Ectodermal cell (in vitro differentiated cells): ENCODE results near the gene AKAP5.

Experiments
- H3K27ac ChIP-seq: 2 replicates; pipeline ENCODE4 v1.7.0; 2013; ENCODE audit warnings: mild to moderate bottlenecking, low read depth, low read length; ENCODE audit not compliant: insufficient read depth, poor library complexity, severe bottlenecking
- H3K27me3 ChIP-seq: 2 replicates; pipeline ENCODE4 v1.7.0; 2013; ENCODE audit warnings: mild to moderate bottlenecking, low read length; ENCODE audit not compliant: insufficient read depth, control insufficient read depth, poor library complexity, severe bottlenecking
- H3K36me3 ChIP-seq: one replicate; pipeline ENCODE4 v1.7.0; 2013; ENCODE audit warnings: low read length; ENCODE audit not compliant: control insufficient read depth, insufficient read depth
- H3K4me1 ChIP-seq: one replicate; pipeline ENCODE4 v1.7.0; 2013; ENCODE audit warnings: low read length; ENCODE audit not compliant: control insufficient read depth, insufficient read depth
- H3K4me3 ChIP-seq: 2 replicates; pipeline ENCODE4 v1.7.0; 2013; ENCODE audit warnings: low read depth, low read length, control low read depth; ENCODE audit not compliant: insufficient read depth
- H3K9me3 ChIP-seq: 2 replicates; pipeline ENCODE4 v1.7.0; 2013; ENCODE audit warnings: mild to moderate bottlenecking, low read length, moderate library complexity; ENCODE audit not compliant: control insufficient read depth
- WGBS, 2 experiments: methylation state at CpG; one replicate each; pipeline ENCODE4 v1.1.7; 2013; ENCODE audit warnings: missing lambda C conversion rate in 2 of 2; 5-methylcytosine and 5-hydroxymethylcytosine counted together

AKAP5 gene

DNA sequence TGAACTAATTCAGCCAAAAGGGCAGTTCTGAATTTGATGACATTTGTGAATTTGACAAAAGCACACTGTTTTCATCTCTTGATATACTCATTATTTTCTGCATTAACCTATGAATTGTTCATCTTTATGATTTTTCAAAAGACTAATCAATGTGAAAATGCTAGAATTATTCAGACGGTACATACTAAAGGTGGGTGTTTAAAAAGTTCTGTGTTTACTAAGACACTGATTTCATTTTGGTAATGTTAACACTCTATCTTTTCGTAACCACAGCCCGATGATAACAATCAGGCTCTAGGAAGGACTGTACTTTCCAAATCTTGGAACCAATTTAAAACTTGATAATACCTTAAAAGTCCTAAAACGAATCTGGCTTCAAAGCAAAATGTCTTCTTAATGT lies 9.4 kb downstream of the AKAP5 start:
- whole genome bisulfite sequencing, 2 experiments, result 96% methylated on average over 3 to 4 of the region's 4 CpGs
- no peak overlapping the region for H3K4me3 ChIP-seq
- H3K27ac ChIP-seq, result no peak overlapping the region
- no peaks in the 10 kb centered on the region for H3K27me3 ChIP-seq
- no peaks in the 10 kb centered on the region for H3K9me3 ChIP-seq
- no peaks in the 10 kb centered on the region for H3K36me3 ChIP-seq
- no peaks in the 10 kb centered on the region for H3K4me1 ChIP-seq

DNA sequence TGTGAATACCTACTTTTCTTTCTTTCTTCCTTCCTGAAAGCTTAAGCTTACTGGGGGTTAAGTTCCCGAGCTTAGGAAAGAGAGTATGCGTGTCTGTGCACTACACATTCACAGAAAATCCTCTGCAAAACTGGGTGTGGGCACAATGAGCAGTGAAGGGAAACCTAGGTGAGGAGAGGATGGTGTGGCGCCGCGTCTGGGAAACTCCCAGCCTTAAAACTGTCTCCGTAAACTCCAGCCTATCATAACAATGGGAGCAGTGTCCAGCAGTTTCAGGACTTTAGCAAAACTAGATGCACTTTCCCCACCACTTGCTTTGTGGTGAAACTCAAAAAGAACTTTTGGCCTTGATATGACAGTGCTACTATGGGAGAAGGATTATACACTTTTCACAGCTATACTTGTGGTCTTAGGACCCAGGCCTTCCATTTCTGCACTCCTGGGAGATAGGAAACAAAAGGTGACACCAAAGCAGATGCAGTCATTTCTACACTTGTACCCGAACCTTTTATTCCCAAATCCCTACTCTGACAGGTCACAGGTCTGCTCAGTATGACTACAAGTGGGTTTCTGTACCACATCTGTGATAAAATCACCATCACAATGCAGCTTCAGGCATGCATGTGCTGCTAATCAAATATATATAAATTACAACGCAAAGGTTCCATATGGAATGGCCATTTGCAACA lies 10.4 kb downstream of the AKAP5 start:
- Histone ChIP-seq H3K9me3 (no peaks in the 10 kb centered on the region), H3K27ac (no peak overlapping the region), H3K4me1 (no peaks in the 10 kb centered on the region), H3K27me3 (no peaks in the 10 kb centered on the region), H3K36me3 (no peaks in the 10 kb centered on the region), H3K4me3 (no peak overlapping the region)
- 86 to 89% methylated on average over 8 of the region's 8 CpGs for WGBS, 2 experiments

GRCh38 chr14:64476438-64476837 lies 11.1 kb downstream of the AKAP5 start:
- H3K4me1 ChIP-seq, result no peaks in the 10 kb centered on the region
- no peaks in the 10 kb centered on the region for H3K36me3 ChIP-seq
- H3K9me3 ChIP-seq, result no peaks in the 10 kb centered on the region
- 92 to 93% methylated on average over 8 of the region's 8 CpGs for WGBS, 2 experiments
- no peaks in the 10 kb centered on the region for H3K27me3 ChIP-seq
- H3K4me3 ChIP-seq, result no peak overlapping the region
- no peak overlapping the region for H3K27ac ChIP-seq

DNA sequence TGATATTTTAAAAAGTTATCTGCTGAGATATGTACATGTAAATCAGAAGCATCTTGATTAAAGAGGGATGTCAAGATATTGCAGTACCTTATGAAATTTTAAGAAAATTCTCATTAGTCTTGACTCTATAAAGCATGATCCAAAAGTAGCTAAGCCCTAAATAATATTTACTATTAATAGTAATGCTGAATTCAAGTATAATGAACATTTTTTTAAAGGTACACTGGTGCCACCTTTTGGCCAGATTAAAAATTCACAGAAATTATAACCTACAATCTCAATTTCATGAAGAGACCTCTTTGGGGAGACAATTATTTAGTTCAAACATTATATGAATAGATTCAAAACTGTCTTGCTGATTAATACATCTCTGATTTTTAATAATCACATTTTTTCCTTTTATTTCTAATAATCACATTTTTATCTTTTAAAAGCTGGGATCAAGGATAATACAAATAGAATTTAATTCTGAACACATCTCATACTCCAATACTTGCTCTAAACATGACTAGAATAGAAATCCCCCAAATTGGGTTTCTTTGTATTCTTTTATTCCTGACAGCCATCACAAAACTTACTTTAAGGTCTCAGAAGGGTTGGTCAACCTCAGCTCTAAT lies 13.4 kb downstream of the AKAP5 start:
- Histone ChIP-seq H3K9me3 (no peaks in the 10 kb centered on the region), H3K36me3 (no peaks in the 10 kb centered on the region), H3K4me1 (no peaks in the 10 kb centered on the region), H3K27me3 (no peaks in the 10 kb centered on the region), H3K4me3 (no peak overlapping the region), H3K27ac (no peak overlapping the region)

GRCh38 chr14:64488590-64489099 lies 23.3 kb downstream of the AKAP5 start:
- Histone ChIP-seq H3K4me1 (no peaks in the 10 kb centered on the region), H3K36me3 (peaks cover 9% of the 10 kb centered on the region)

DNA sequence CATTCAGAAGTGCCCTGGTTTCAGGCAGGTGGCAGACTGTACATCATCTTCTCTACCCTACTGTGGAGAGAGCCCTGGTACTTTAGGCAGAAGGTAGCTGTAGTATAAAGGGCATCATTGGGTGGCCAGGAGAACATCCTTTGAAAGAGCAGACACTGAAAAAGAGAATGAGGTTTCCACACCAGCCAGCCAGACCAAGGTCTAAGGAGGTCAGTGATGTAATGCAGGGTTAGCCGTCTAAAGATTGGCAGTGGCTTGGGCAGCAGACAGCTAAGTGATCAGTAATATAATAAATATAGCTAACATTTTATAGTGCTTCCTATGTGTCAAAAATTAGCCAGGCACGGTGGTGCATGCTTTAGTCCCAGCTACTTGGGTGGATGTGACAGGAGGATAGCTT lies 26.3 kb downstream of the AKAP5 start:
- no peak overlapping the region for H3K27ac ChIP-seq
- H3K27me3 ChIP-seq, result no peaks in the 10 kb centered on the region
- WGBS, 2 experiments, result 86 to 92% methylated on average over 2 of the region's 2 CpGs
- H3K4me3 ChIP-seq, result no peak overlapping the region
- H3K4me1 ChIP-seq, result no peaks in the 10 kb centered on the region
- no peaks in the 10 kb centered on the region for H3K9me3 ChIP-seq
- H3K36me3 ChIP-seq, result peaks cover 9% of the 10 kb centered on the region

More at GRCh38 chr14:64488590-64489099, 23.3 kb downstream of the AKAP5 start:
- no peaks in the 10 kb centered on the region for H3K27me3 ChIP-seq
- H3K4me3 ChIP-seq, result no peak overlapping the region
- H3K27ac ChIP-seq, result no peak overlapping the region
- H3K9me3 ChIP-seq, result no peaks in the 10 kb centered on the region
- WGBS, 2 experiments, result 91 to 96% methylated on average over 4 to 5 of the region's 5 CpGs

GRCh38 chr14:64493455-64493854 lies 28.2 kb downstream of the AKAP5 start:
- no peaks in the 10 kb centered on the region for H3K27me3 ChIP-seq
- WGBS, 2 experiments, result 90 to 96% methylated on average over 2 to 3 of the region's 3 CpGs
- H3K4me1 ChIP-seq, result no peaks in the 10 kb centered on the region
- no peak overlapping the region for H3K27ac ChIP-seq
- H3K9me3 ChIP-seq, result no peaks in the 10 kb centered on the region
- no peaks in the 10 kb centered on the region for H3K36me3 ChIP-seq
- H3K4me3 ChIP-seq, result no peak overlapping the region

DNA sequence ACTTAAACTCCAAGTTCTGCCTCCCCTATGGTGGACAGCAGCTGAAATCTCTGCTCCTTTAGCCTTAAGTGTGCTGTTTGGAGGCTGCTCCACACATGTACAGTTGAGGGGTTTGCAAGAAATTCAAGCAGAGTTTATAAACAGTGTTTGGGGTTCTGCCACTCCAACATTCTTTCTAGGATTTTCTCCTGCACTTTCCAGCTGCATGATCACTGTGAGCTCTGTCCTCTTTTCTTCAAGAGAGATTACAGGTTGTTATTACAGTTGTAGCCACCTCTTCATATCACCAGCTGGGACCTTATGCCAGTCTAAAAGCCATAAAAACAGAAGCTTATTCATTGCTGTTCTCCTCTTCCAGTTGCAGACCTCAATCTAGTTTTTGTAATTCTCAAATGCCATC lies 30.0 kb downstream of the AKAP5 start:
- Histone ChIP-seq H3K4me3 (no peak overlapping the region), H3K4me1 (no peaks in the 10 kb centered on the region), H3K9me3 (no peaks in the 10 kb centered on the region), H3K27me3 (no peaks in the 10 kb centered on the region), H3K27ac (no peak overlapping the region), H3K36me3 (no peaks in the 10 kb centered on the region)

DNA sequence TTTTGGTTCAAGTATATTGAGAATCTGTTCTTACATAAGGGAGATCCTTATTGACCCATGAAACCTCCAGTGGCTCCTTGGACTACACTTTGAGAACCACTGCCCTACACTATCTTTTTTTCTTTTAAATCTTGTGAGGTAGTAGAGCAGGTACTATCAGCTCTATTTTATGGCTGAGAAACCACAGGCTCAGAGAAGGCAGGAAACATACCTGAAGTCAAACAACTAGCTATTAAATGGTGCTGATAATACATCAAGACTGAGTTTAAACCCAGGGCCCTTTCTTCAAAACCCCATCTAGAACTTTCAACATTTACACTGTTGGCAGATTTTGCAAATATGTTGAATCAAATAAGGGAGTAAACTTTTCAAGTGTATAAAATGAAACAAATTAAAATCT lies 31.5 kb downstream of the AKAP5 start:
- Histone ChIP-seq H3K4me1 (peaks cover 4% of the 10 kb centered on the region), H3K27me3 (no peaks in the 10 kb centered on the region), H3K9me3 (no peaks in the 10 kb centered on the region), H3K36me3 (no peaks in the 10 kb centered on the region), H3K4me3 (no peak overlapping the region), H3K27ac (no peak overlapping the region)

GRCh38 chr14:64500088-64500487 lies 34.8 kb downstream of the AKAP5 start:
- WGBS, 2 experiments, result 100% methylated on average over 1 of the region's 1 CpG; no CpG with 5 or more reads in 1 of the 2 experiments
- H3K9me3 ChIP-seq, result no peaks in the 10 kb centered on the region
- no peaks in the 10 kb centered on the region for H3K36me3 ChIP-seq
- no peak overlapping the region for H3K4me3 ChIP-seq
- peaks cover 15% of the 10 kb centered on the region for H3K4me1 ChIP-seq
- no peak overlapping the region for H3K27ac ChIP-seq
- H3K27me3 ChIP-seq, result no peaks in the 10 kb centered on the region
